IPS-20b (cell line): ENCODE results near the gene MYO9A.

Source experiments
- H3K27ac ChIP-seq: one replicate; pipeline ENCODE4 v1.5.1; 2013; ENCODE audit warnings: low read length
- H3K27me3 ChIP-seq: 2 replicates; pipeline ENCODE4 v1.6.1; 2013; ENCODE audit warnings: mild to moderate bottlenecking, low read length, inconsistent platforms; ENCODE audit not compliant: insufficient read depth
- H3K36me3 ChIP-seq: 2 replicates; pipeline ENCODE4 v1.6.1; 2013; ENCODE audit warnings: low read depth, mild to moderate bottlenecking, inconsistent platforms, low read length, moderate library complexity; ENCODE audit not compliant: insufficient read depth
- H3K4me1 ChIP-seq: 2 replicates; pipeline ENCODE4 v1.6.1; 2013; ENCODE audit warnings: mild to moderate bottlenecking, control low read depth, inconsistent platforms, low read length, moderate library complexity; ENCODE audit not compliant: insufficient read depth
- H3K4me3 ChIP-seq: 2 replicates; pipeline ENCODE4 v1.5.1; 2013; ENCODE audit warnings: mild to moderate bottlenecking, low read length, inconsistent platforms
- H3K9ac ChIP-seq: 2 replicates; pipeline ENCODE4 v1.6.1; 2013; ENCODE audit warnings: low read depth, mild to moderate bottlenecking, inconsistent platforms, low read length, moderate library complexity
- H3K9me3 ChIP-seq: 2 replicates; pipeline ENCODE4 v1.6.1; 2013; ENCODE audit warnings: mild to moderate bottlenecking, low read depth, low read length, inconsistent platforms; ENCODE audit not compliant: insufficient read depth

MYO9A gene, protein sequence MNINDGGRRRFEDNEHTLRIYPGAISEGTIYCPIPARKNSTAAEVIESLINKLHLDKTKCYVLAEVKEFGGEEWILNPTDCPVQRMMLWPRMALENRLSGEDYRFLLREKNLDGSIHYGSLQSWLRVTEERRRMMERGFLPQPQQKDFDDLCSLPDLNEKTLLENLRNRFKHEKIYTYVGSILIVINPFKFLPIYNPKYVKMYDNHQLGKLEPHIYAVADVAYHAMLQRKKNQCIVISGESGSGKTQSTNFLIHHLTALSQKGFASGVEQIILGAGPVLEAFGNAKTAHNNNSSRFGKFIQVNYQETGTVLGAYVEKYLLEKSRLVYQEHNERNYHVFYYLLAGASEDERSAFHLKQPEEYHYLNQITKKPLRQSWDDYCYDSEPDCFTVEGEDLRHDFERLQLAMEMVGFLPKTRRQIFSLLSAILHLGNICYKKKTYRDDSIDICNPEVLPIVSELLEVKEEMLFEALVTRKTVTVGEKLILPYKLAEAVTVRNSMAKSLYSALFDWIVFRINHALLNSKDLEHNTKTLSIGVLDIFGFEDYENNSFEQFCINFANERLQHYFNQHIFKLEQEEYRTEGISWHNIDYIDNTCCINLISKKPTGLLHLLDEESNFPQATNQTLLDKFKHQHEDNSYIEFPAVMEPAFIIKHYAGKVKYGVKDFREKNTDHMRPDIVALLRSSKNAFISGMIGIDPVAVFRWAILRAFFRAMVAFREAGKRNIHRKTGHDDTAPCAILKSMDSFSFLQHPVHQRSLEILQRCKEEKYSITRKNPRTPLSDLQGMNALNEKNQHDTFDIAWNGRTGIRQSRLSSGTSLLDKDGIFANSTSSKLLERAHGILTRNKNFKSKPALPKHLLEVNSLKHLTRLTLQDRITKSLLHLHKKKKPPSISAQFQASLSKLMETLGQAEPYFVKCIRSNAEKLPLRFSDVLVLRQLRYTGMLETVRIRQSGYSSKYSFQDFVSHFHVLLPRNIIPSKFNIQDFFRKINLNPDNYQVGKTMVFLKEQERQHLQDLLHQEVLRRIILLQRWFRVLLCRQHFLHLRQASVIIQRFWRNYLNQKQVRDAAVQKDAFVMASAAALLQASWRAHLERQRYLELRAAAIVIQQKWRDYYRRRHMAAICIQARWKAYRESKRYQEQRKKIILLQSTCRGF (N-terminal part only)

DNA sequence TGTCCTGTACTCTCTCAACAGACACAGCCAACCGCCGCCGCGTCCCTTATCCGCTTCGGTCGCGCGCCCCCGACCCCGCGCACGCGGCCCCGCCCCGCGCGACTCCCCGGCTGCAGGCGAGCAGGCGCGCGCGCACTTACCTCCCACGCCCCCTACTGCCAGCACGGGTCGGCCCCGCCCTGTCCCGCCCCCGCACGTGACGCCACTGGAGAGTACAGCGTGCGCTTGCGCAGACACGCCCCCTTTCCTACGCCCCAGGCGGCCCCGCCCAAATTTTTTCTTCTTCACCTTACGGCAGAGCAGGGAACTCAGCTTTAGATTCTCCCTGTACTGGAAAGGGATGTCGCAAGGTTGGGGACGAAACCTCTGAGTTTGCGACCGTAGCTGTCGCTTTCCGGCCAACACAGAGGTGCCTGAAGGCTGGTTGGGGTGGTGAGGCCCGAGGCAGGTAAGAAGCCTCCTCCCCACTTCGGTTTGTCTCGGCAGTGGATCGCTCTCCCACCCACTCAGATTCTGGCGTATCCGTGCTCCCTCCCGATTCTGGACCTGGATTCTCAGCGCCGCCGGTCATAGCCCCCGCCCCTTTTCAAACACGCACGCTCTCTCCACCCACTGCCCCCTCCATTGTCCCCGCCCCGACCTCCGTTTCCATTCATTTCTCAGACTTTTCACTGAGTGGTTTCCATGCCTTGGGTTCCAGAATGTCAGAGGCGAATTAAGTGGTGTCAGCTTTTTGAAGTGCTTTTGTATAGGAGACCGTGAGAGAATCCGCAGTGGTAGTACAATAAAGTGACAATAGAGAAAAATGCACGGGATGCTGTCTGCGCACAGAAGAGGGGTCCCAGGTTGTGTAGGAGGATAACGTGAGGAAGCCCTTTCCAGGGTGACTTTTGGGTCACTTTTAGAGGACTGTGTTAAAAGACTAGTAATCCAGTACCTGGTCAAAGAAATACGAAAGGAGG lies at the start of gene MYO9A, which contains the start of gene SENP8:
Gene MYO9A, minus strand, starts transcription at position 134 of the 962 bp plus-strand sequence. CDS start 71,587 bp downstream, outside the sequence.
Gene SENP8, plus strand, starts transcription at position 387 of the 962 bp plus-strand sequence. CDS start 21,221 bp downstream, outside the sequence.
- Histone ChIP-seq H3K9ac (peak within 1 kb of the TSS; percentile 95), H3K27me3 (no peaks in the 10 kb centered on the region), H3K27ac (peak within 1 kb of the TSS; percentile 70), H3K4me1 (peaks cover 8% of the 10 kb centered on the region), H3K36me3 (no peaks in the 10 kb centered on the region), H3K4me3 (peak within 1 kb of the TSS; percentile 89), H3K9me3 (no peaks in the 10 kb centered on the region)

DNA sequence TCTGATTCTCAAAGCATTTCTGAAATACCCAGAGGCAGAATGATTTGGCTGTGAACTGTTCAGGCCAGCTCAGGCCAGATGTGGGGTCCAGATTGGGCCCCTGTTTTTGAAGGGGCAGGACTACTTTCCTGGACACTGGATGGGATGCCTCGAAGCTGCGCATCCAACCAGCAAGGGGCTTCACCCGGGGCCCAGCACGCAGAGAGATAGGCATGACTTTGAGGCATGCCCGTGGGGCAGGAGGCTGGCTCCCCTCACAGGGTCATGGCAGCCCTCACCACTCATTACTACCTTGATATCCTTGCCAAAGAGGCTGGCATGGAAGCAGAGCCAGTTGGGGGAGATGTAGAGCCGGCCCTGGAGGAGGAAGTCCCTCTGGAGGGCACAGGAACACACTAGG lies 49.5 kb upstream of the MYO9A start:
- Histone ChIP-seq H3K27ac (no peak overlapping the region), H3K4me1 (no peaks in the 10 kb centered on the region), H3K36me3 (no peaks in the 10 kb centered on the region), H3K9ac (no peak overlapping the region), H3K27me3 (no peaks in the 10 kb centered on the region), H3K9me3 (no peaks in the 10 kb centered on the region), H3K4me3 (no peak overlapping the region)

DNA sequence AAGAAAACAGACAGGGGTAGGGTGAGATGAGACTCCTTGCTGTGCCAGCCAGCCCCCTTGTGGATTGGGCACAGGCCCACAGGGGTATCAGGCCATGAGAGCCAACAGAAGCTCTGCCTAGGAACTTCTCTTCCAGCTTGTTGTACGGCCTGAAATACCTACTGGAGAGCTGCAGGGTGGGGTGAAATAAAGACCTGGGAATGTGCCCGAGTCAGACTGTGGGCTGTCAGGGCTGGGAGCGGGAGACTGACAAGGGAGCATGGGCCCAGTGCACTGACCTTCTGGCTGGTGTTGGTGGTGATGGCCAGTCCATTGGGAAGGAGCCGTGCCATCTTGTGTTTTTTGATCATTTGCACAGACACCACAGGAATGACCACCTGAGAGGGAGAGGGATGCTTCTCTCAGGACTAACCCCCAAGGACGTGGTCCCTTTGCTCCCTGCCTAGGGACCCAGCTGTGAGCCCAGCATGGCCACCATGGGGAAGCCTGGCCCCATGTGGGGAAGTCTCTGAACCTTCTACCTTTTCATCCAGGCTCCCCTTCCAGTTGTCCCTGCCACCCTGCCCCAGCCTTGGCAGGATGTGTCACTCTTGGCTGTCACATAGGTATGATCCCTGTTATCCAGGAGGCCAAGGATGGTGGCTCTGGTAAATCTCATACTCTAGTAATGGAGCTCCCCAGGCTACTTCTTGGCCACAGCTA lies 48.9 kb upstream of the MYO9A start:
- Histone ChIP-seq H3K36me3 (no peaks in the 10 kb centered on the region), H3K27me3 (no peaks in the 10 kb centered on the region), H3K9ac (no peak overlapping the region), H3K27ac (no peak overlapping the region), H3K9me3 (no peaks in the 10 kb centered on the region), H3K4me3 (no peak overlapping the region), H3K4me1 (no peaks in the 10 kb centered on the region)

DNA sequence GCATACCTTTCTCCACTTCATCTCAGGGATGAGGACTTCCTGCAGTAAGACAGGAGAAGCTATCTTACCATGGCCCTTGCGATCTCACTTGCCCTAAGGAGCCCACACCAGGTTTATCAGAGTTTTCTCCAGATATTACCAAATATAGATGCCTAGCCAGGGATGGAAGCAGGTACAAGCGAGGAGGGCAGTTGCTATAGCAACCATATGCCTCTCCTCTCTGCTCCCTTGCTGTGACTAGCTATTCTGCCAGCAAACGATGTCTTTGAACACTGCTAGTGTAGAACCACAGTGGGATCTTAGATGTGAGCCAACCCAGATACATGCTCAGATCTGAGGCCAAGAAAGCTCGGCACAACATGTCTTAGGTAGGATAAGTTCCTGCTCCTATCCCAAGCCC lies 45.8 kb upstream of the MYO9A start:
- Histone ChIP-seq H3K9me3 (no peaks in the 10 kb centered on the region), H3K27me3 (no peaks in the 10 kb centered on the region), H3K4me1 (no peaks in the 10 kb centered on the region), H3K36me3 (no peaks in the 10 kb centered on the region), H3K27ac (no peak overlapping the region), H3K4me3 (no peak overlapping the region), H3K9ac (no peak overlapping the region)

DNA sequence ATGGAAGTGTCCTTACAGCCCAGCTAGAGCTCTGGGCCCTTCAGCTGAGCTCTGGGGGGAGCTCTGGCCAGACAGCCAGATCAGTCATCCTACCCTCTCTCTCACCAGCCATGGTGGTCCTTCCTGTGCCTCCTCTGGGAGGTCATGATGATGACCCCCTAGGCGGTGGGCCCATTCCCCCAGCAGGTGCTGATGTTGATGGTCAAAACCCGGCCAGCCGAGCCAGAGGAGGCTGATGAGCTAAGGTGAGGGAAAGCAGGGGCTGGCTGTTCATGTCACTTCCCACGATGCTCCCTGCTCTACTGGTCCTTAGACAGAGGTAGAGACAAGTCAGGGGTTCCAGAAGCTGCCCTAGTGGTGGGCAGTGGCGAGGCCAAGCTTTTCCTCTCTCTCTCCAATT lies 44.6 kb upstream of the MYO9A start:
- Histone ChIP-seq H3K9ac (no peak overlapping the region), H3K4me1 (no peaks in the 10 kb centered on the region), H3K27ac (no peak overlapping the region), H3K9me3 (no peaks in the 10 kb centered on the region), H3K36me3 (no peaks in the 10 kb centered on the region), H3K27me3 (no peaks in the 10 kb centered on the region), H3K4me3 (no peak overlapping the region)

DNA sequence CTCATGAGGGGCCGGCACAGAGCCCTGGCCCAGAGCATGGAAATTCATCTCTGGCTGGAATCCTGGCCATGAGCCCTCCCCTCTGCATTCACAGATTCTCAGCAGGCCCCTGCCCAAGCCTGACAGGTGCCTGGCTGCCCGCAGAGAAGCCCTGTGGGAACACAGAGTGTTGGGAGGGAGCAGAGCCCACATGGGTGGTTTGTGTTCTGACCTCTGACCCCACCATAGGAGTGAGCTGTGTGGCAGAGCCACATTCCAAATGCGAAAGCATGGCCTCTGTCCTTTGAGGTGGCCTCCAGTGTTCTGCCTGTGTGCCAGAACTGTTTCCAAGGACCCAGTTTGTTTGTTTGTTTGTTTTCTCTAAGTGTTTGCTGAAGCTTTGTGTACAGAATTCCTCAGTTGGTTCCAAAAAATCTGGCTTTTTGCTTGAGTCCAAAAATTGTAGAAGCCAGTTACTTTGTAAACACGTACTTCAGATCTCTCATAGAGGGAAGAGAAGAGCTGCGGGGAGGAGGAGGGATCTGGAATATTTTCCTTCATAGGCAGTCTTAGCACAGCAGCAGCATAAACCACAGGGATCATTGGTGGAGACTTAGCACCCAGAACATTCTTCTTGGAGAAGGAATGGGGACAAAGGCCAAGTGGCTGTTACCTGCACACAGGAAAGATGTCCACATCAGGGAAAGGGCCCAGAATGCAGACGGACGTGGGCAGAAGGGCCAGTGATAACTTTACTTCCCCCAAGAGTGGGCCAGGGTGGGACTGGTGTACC lies 43.6 kb upstream of the MYO9A start:
- Histone ChIP-seq H3K27ac (no peak overlapping the region), H3K9ac (no peak overlapping the region)

DNA sequence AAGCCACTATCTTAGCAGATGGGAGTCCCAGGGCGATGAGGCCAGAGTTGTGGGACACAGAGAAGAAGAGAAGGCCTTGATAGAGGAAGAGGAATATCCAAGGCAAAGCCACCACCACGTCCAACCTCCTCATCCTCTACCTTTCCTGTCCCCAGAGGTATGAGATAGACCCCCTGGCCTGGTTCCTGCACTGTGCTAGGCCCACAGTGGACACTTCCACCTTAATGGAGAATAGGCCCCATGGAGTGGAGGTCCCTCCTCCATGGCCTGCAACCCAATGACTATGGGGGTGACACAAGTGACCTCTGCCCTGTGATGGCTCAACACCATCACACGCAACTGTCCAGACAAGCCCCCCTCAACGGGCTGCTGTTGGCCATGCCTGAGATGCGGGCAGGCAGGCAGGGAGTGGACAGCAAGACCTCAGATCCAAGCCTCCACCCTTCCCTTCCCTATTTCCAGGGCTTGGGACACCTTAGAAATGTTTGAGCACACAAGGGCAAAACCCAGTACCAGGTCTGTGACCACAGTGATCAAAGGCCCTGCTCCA lies 42.8 kb upstream of the MYO9A start:
- no peaks in the 10 kb centered on the region for H3K9me3 ChIP-seq
- no peak overlapping the region for H3K9ac ChIP-seq
- peaks cover 2% of the 10 kb centered on the region for H3K27me3 ChIP-seq
- peaks cover 1% of the 10 kb centered on the region; the same call in 1 of the 2 replicates for H3K4me1 ChIP-seq
- H3K36me3 ChIP-seq = no peaks in the 10 kb centered on the region
- H3K4me3 ChIP-seq = no peak overlapping the region
- no peak overlapping the region for H3K27ac ChIP-seq

More for the DNA sequence above, 43.6 kb upstream of the MYO9A start:
- Histone ChIP-seq H3K4me1 (no peaks in the 10 kb centered on the region), H3K36me3 (no peaks in the 10 kb centered on the region), H3K9me3 (no peaks in the 10 kb centered on the region), H3K4me3 (no peak overlapping the region), H3K27me3 (no peaks in the 10 kb centered on the region)

DNA sequence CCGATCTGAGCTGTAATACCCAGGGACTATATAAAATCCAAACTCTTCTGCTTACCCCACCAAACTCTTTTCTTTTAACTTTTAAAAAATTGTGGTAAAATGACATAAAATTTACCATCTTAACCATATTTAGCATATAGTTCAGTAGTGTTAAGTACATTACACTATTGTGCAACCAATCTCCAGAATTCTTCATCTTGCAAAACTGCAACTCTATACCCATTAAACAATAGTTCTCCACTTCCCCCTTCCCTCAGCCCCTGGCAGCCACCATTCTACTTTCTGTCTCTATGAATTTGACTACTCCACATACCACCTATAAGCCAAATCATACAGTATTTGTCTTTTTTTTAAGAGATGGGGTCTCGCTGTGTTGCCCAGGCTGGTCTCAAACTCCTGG lies 39.0 kb upstream of the MYO9A start:
- H3K9me3 ChIP-seq = no peaks in the 10 kb centered on the region
- no peaks in the 10 kb centered on the region for H3K36me3 ChIP-seq
- H3K9ac ChIP-seq = no peak overlapping the region
- peaks cover 16% of the 10 kb centered on the region for H3K27me3 ChIP-seq
- peaks cover 3% of the 10 kb centered on the region; the same call in 1 of the 2 replicates for H3K4me1 ChIP-seq
- no peak overlapping the region for H3K27ac ChIP-seq
- no peak overlapping the region for H3K4me3 ChIP-seq

DNA sequence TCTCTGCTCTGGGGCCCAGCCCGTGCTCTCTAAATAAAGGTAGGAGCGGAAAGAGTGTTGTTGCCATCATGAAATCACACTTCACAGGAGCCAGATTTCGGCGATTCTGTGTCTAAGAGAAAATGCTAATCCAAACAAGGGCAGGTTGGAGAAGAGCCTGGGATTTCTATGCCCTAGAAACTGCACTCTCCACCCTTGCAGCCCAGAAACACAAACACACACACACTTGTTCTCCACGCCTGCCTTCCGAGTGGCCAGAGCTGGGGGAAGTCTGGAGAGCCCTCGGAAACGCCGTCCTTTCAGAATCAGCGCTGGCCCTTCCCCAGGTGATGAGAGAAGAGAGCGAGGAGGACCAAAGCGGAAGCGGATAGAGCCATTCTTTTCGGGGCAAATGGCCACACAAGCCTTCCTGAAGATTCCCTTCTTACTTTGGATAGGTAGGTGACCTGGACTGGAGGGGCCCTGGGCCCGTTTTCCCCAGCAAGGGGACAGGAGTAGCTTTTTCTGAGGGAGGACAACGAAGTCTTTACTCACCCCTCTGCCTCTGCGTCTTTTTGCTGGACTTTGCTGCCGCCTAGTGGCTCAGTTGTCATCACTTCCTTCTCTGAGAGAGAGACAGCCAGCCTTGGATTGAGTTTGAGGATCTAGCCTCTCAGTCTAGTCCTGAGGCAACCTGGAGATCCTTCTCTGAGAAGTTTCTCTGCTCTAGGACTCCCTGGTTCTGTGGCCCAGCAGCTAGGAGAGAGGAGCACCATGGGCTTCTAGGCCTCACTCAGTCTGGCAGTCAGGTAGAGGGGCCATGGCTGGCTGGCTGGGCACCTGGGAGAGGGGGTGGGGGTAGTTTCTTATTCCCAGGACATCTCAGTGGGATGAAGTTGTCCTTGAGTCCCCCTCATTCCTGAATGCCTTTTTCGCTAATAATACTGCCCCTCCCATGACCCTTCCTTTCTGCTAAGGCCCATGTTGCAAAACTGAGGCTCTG lies 38.0 kb upstream of the MYO9A start:
- no peaks in the 10 kb centered on the region for H3K9me3 ChIP-seq
- peak overlapping the region; percentile 35; the same call in 1 of the 2 replicates for H3K4me3 ChIP-seq
- H3K27me3 ChIP-seq = peaks cover 16% of the 10 kb centered on the region
- no peak overlapping the region for H3K27ac ChIP-seq
- peaks cover 3% of the 10 kb centered on the region; the same call in 1 of the 2 replicates for H3K4me1 ChIP-seq
- H3K36me3 ChIP-seq = no peaks in the 10 kb centered on the region
- H3K9ac ChIP-seq = no peak overlapping the region
